Adrenal gland (tissue), 5 donors: Measurements from ENCODE around the gene LANCL2.

Experiments used
- CTCF ChIP-seq, 6 experiments: fragments of 450-650 bp in 4 of 6; fragments of 200-600 bp in 2 of 6; sonication (generic) in 1 of 6; IDR thresholded peaks; 1 replicate in 5 of 6; 2 replicates in 1 of 6; pipeline versions ENCODE4 v1.5.1 to v1.8.0; 2016 to 2021; ENCODE audit warnings: antibody characterized with exemption in 6 of 6, mild to moderate bottlenecking in 2 of 6, moderate library complexity in 1 of 6
- POLR2A ChIP-seq, 2 donors: fragments of 450-650 bp; IDR thresholded peaks; one replicate each; pipeline ENCODE4 v1.6.1; 2017; ENCODE audit warnings: antibody characterized with exemption in 2 of 2, mild to moderate bottlenecking in 2 of 2, moderate library complexity in 1 of 2
- donor health status: DM: no; HTN: no; CAD: no.

DNA sequence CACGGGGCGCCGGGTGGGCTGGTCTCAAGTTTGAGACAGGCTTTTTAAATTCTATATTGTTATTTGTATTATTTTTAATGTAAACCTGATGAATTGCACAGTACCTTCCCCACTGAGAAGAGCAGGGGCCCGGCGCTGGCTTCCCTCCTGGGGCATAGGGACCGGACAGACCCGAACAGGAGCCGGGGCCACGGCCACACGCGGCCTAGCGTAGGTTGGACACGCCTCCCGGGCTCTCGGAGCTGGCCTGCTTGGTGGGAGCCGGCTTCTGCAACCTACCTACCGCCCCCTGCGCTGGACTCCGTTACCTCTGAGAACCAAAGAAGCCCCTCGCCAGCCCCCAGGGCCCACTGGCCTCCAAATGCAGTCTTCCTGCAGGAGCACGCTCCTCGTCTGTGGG, 19.8 kb upstream of the LANCL2 start:
- TF ChIP-seq CTCF (IDR thresholded peaks at IDR 0.05) (no peak), POLR2A (IDR thresholded peaks at IDR 0.05) (no peak)
